NCI-H1048 (cell line): Measurements from ENCODE around the gene IZUMO4.
"Not testable (repeated sequence)": the region's sequence is repeated elsewhere in the genome, so short reads cannot be mapped to it uniquely, and the experiment has no call there.

Experiments
- DNase-seq: peaks from one replicate; lab custom pipeline; 2025; lab: John Stamatoyannopoulos, UW

Gene IZUMO4

GRCh38 chr19:2081873-2082810, 14.6 kb upstream of the IZUMO4 start:
- no peak for DNase-seq

- DNase-seq = no peak
Measured at GRCh38 chr19:2083174-2083854, 13.4 kb upstream of the IZUMO4 start.

- DNase-seq = no peak
Measured at GRCh38 chr19:2084993-2085720, 11.6 kb upstream of the IZUMO4 start.

- not testable (repeated sequence) for DNase-seq
Measured at GRCh38 chr19:2086695-2087620, 9.8 kb upstream of the IZUMO4 start.

GRCh38 chr19:2087621-2088100, 9.1 kb upstream of the IZUMO4 start:
- DNase-seq = no peak

- no peak for DNase-seq
Measured at GRCh38 chr19:2089001-2089711, 7.6 kb upstream of the IZUMO4 start.

- no peak for DNase-seq
Measured at GRCh38 chr19:2089727-2090053, 7.0 kb upstream of the IZUMO4 start.

GRCh38 chr19:2091926-2092525, 4.7 kb upstream of the IZUMO4 start:
- DNase-seq = not testable (repeated sequence)

GRCh38 chr19:2096034-2096479, 658 bp upstream of the IZUMO4 start, which contains the start of gene MOB3A:
TSS of gene MOB3A (minus strand) at chr19:2096326. CDS start at chr19:2078560, 17,766 bp downstream.
- DNase-seq = peak; percentile 79

- DNase-seq = no peak
Measured at GRCh38 chr19:2097203-2097885, 629 bp downstream of the IZUMO4 start.

GRCh38 chr19:2097886-2098327, 1.2 kb downstream of the IZUMO4 start:
- no peak for DNase-seq

GRCh38 chr19:2099054-2099501, 2.4 kb downstream of the IZUMO4 start:
- DNase-seq = no peak

- no peak for DNase-seq
Measured at GRCh38 chr19:2099937-2100718, 3.4 kb downstream of the IZUMO4 start.

GRCh38 chr19:2100719-2101061, 4.0 kb downstream of the IZUMO4 start:
- no peak for DNase-seq

GRCh38 chr19:2101417-2102335, 5.0 kb downstream of the IZUMO4 start:
- no peak for DNase-seq

GRCh38 chr19:2103045-2103707, 6.5 kb downstream of the IZUMO4 start:
- no peak for DNase-seq
